Fibroblast of skin of right biceps (primary cell): ENCODE measurements around the gene MXD4.
A peak's percentile ranks its signal among the peaks of the same experiment; 100 is the strongest.
"Not testable (repeated sequence)": the region's sequence is repeated elsewhere in the genome, so short reads cannot be mapped to it uniquely, and the experiment has no call there.

Experiments used
- DNase-seq: peaks from one replicate; pipeline ENCODE4 v3.0.0-alpha.2; 2013

The MXD4 gene

DNA sequence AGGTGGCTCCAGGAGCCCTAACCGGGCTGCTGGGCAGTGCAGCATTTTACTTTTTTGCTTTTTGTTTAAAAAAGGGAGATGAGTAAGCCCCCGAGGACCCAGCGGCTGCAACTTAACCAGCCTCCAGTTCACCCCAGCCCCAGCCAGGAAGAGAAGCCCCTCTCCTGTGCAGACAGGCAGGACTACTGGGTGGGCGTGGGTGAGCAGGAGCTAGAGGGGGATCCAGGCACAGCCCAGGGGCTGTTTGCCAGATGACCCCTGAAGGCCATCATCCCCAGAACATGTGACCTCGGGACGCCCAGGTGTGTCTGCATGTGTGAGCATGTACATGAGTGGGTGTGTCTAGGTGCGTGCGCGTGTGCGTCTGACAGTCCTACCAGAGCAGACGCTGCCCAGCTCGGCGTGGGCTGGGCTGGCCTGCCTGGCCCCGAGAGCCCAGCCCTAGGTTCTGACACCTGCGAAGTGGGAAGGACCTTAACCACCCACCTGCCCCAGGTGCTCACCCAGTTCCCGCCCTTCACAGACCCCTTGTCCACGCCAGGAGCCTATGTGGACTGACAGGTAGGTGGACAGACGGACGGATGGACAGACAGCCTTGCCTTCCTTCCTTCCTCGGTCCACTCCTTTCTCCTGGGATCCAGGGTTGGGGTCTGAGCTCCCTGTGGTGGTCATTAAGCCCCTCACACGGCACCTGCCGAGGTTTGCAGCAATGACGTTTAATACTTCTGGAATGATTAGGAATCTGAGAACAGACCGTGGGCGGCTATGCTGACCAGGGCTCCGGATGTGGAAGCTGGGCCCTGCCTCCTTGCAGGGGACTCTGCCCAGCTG, 12.2 kb downstream of the MXD4 start:
- no peak for DNase-seq

DNA sequence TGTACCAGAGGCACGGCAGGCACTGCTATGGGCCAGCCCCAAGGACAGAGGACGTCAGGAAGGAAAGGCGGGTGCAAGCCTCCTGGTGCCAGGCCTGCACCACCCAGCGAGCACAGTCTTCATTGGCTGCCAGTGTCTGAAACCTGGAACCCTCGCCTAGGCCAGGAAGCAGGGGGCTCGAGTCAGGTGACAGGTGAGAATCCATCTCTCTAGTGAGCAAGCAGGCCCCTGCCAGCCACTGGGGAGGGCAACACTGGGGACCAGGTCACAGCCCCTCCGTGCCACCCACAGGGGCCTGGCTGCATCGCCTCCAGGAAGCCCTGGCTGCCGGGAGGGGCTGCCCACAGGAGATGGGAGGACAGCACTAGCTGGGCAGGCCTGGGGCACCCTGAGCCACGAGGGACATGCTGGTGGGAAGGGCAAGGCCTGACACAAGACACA, 13.1 kb downstream of the MXD4 start:
- no peak for DNase-seq

DNA sequence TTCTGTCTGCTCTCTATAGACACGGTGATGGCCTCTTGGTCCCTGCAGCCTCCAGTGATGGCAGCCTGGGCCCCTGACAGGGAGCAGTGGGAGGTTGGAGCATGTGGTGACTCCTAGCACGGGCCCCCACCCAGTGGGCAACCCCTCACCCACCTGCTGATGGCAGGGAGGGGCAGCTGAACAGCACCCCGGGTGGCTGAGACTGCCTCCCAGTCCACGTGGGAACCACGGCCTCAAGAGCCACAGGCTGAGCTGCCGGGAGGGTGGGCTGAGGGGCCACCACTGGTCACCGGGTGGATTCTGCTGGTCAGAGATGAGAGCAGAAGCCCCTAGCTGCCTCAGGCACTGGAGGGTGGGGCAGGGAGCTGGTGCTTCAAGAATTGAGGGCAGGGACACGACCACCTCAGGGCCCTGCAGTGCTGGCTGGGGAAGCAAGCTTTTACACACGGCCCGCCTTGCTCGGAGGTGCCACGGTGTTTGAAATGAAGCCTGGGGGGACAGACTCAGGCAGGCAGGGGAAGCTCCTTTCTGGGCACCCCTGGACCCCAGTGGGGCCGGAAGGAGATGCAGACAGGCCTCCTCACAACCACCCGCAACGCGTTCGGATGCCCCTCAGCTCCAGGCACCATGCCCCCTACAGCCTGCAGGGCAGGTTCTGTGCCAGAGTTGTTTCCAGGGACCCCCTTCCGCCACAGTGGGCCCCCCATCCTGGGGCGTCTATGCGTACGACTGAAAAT, 13.7 kb downstream of the MXD4 start:
- no peak for DNase-seq

DNA sequence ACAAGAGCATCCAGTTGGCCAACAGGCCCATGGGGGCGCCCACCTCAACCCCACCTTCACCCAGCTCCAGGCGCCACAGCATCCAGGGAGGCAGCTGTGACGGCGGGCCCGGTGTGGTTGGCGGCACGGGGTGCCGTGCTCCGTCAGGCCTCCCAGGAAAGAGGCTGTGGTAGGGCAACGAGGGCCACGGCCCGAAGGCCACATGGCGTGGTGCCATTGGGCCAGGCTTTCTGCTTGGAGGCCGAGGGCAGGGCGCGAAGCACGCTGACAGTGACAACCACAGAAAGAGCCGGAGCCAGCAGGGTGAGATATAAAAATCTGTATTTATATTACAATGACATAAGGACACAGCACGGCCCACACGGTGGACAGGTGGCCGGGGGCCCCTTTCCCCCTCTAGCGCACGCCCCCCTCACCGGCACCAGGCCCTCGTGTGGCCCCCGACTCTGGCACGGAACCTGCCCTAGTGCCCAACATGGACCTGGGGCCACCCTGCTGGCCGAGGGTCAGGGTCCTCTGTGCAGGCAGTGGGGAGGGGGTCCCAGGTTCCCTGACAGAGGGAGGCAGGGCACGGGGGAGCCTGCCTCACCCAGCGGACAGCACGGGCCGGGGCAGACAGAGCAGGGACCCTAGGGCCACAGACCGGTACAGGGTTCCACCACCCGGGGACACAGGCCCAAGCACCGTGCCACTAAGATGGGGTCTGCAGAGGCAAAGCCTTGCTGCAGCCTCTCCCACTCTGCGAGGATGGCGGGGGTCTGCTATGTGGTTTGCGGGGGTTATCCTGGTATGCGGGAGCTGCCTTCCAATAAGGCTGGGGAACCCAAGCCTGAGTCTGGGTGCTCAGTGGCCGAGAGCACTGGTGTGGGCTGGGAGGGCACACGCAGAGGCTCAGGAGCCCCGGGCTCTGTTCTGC, 14.5 kb downstream of the MXD4 start:
- DNase-seq = no peak

DNA sequence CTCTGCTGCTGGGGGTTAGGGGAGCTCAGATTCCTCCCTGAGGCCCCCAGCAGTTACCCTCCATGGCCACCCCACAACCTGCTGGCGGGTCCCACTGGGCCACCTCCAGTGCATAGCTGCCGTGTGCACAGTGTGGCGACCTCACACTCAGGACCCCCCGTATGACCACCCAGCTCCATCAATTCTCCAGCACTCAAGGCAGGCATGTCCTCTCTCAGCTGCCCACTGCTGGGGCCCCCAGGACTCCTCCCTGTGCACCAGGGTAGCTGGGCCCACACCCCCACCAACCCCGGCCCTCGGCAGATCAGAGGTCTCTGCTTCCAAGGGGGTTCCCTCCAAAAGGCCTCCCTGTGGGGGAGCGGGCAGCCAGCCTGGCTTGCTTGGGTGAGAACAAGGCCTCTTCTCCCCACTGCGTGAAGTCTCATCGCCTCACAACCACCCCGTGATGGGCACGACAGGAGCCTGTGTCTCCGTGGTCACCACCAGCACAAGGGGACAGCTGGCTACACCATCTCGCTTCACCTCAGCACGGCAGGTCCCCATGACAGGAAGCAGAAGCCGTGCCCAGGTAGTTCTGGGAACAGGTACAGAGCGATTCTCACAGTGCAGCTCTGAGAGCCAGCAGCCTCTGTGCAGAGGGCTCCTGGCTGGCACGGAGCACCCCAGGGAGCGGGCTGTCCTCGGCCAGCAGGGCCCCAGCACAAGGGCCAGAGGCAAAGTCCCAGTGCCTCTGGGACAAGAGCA, 15.4 kb downstream of the MXD4 start:
- no peak for DNase-seq

DNA sequence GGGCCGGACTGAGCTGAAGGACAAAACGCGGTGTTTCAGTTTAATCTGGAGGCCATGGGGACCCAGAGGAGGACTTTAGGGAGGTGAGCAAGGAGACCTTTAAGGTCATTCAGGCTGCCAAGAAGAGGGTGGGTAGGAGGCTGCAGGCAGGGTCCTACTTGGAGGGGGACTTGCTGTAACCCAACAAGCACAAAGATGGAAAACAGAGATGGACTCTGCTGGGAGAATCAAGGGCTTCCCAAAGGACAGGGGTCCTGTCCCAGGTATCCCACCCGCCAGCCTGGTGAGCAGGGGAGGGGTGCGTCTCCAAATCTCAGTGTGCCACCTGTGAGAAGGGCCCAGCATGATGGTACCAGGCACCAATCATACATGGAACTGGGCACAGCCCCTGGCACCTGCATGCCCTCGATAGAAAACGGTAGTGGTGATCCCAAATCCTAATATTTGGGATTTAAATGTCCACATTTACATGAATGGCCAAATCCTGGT, 16.1 kb downstream of the MXD4 start:
- no peak for DNase-seq

DNA sequence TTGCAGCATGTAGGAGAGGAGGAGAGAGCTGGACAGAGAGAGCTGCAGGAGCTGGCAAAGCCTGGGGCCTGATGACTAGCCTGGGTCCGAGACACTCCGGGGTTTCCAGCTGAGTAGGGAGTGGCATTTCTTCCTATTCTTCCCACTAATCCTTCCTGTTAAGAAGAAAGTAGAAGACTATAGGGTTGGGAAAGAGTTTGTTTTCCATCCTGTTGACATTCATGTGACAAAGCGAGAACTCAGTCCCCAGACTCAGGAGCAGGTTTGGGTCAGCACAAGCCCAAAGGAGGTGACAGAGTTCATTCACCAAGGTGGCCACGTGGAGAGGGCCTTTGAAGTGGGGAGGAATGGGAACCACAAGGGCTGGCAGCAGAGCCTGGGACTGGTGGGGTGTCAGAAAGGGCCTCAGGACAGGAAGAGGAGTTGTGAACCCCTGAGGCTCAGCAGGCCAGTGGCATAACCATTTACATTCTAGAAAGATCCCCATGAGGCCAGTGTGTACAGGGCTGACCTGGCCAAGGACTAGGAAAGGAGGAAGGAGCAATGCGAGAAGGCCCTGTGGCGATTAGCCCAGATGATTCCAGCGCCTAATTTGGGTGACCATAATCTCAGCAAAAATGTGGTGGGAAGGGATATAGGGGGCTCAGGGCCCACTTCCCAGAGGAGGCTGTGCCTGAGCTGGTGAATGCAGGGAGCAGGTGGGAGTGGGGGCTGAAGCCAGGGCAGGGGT, 16.7 kb downstream of the MXD4 start:
- no peak for DNase-seq

DNA sequence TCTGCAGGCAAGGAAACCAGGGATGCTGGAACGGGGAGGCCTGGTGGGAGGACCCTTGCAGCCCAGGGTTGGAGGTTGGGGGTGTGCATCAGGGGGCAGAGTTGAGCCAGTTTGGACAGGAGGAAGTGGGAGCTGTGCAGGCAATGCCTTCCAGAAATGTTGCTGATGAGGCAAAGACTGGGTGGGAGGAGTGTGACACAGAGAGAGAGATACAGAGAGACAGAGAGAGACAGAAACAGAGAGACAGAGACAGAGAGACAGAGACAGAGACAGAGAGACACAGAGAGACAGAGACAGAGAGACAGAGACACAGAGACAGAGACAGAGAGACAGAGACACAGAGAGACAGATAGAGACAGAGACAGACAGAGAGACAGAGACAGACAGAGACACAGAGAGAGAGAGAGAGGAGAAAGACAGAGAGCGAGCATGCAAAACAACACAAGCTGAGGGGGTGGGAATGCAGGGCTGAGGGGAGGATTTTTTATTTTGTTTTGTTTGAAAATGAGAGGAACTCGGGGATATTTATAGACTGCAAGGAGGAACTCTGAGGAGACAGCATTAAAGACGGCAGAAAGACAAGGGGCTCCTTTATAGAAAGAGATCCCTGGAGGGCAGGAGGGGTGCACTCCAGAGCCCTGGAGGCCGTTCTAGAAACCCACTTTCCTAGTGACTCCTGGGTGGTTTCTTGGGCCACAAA, 18.1 kb downstream of the MXD4 start:
- peak; percentile 54 for DNase-seq

DNA sequence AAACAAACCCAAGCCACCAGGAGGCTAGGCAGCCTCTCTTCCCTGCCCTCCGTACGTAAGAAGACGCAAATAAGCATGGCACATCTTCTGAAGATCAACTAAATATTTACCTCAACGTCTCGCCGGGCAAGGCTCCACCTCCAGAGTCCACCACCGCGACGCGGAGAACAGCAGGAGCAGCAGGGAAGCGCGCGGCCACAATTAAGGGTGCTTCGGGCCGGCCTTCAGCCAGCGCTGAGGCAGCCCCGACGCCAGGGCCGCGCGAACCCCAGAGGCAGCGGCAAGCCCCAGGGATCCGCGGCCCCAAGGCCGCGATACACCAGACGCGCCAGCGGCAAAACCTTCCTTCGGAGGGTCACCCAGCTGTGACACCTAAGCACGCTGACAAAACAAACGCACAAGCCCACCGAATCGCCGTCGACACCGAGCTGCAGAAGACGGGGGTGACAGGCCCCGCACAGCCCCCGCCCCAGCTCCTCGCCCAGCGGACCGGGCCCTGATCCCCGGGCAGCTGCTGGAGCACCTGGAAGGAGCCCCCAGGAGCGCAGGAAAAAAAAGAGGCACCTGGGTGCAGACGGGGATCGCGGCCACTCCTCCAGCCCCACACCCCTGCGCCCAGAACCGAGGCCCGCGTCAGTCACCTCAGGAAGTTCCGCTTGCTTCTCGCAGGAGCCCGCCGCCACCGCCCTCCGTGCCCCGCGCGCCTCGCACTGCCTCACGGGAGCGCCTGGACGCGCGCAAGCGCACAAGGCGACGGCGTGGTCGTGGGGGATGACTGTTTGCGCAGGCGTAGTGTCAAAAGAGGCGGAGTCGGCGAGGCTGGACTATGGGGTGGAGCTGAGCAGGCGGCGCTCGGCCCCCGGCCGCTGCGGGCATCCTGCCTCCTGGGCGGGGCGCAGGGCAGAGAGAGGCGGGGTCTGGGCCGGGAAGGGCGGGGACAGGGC, 20.2 kb downstream of the MXD4 start, which contains the start of the genes HAUS3 and POLN:
Gene HAUS3, minus strand, starts transcription at position 712 of the 944 bp plus-strand sequence. CDS start 1,175 bp downstream, outside the sequence.
Gene POLN, minus strand, starts transcription at position 712 of the 944 bp plus-strand sequence. CDS start 12,890 bp downstream, outside the sequence.
- DNase-seq = peak; percentile 97

DNA sequence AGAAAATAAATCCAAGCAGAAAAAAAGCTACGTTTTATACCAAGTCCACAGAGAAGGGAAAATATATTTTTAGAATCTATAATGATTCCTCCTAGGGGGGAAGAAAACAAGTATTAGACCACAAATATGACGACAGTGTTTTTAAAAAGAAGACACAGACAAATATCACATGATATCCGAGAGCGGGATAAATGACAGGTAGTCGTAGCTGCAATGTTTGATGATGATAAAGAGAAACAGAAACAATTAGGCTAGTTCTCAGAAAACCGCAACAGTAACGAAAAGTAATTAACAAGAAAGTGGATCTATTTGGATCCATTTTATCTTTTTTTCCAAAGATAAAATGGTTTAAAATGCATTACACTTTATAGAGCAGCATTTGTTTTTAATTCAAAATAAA, 20.9 kb downstream of the MXD4 start:
- no peak for DNase-seq

DNA sequence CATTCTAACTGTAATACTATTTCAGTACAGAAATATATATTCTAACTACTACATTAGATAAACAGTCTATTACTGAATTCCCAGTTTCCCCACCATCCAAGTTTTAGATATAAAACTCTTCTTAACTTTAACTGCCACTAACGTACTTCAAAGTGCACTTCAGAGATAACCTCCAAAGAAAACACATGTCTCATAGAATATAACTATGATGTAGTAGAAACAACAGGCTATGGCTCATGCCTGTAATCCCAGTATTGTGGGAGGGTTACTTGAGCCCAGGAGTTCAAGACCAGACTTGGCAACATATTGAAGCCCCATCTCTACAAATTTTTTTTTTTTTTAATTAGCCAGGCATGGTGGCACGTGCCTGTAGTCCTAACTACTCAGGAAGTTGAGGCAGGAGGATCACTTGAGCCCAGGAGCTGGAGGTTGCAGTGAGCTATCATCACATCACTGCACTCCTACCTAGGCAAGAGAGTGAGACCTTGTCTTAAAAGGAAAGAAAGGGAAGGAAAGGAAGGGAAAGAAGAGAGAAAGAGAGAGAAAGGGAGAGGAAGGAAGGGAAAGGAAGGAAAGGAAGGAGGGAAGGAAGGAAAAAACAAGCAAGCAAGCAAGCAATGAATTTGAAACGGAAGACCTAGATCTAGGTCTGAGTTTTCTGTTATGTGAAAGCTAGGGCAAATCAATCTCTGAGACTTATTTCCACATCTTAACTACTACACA, 24.8 kb downstream of the MXD4 start:
- DNase-seq = no peak

DNA sequence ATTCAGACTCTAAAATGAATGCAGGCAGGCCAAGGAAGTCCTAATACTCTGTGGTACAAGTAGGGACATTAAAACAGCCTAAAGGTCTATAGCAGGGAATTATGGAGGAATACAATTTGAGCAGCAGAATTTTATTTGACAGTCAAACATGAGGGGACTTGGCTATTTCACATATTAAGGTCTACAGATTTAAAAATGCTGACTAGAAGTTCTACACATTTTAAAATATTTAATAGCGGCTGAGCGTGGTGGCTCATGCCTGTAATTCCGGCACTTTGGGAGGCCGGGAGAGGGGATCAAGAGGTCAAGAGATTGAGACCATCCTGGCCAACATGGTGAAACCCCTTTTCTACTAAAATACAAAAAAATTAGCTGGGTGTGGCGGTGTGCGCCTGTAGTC, 30.8 kb downstream of the MXD4 start:
- no peak for DNase-seq

DNA sequence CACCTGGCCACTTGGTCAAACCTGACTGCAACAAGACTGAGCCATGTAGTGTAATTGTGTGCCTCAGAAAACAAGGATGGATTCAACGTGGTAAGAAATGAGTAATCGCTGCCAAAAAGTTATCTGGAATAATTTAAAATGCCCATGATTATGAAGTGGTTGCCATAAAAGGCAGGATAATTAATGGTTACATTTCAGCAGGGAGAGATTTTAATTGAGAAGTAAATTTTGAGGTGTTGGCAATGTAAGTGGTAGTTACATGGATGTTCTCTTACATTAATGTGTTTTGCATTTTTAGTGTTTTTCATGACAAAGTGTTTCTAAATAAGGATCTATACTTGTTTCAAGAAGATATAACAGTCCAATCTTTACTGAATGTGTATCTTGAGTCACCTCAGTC, 35.6 kb downstream of the MXD4 start:
- no peak for DNase-seq

DNA sequence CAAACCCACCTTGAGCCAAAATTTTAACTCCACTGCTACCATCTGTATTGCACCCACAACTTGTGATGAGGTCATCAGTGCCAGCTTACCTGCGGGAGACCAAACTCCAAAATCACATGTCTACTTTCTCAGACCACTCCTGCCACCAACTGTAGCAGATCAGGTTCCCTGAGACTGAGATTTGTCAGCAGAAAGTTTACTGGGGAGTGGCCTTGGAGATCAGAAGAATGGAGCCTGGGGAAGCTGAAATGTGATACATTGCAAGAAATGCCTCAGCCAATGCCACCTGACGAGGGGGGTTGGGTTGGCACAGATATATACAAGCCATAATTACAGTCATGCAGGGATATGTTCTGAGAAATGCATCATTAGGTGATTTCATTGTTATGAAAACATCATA, 39.1 kb downstream of the MXD4 start:
- DNase-seq = no peak

DNA sequence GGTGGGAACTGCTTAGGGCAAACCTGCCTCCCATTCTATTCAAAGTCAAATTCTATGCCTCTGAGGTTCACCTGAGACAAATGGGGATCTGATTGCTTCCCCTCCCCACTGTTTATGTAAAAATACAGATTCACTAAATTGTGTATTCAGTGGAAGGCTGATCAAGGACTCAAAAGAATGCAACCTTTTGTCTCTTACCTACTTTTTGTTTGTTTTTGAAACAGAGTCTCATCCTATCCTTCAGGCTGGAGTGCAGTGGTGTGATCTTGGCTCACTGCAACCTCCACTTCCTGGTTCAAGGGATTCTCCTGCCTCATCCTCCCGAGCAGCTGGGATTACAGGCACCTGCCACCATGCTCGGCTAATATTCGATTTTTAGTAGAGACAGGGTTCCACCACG, 40.5 kb downstream of the MXD4 start:
- not testable (repeated sequence) for DNase-seq

DNA sequence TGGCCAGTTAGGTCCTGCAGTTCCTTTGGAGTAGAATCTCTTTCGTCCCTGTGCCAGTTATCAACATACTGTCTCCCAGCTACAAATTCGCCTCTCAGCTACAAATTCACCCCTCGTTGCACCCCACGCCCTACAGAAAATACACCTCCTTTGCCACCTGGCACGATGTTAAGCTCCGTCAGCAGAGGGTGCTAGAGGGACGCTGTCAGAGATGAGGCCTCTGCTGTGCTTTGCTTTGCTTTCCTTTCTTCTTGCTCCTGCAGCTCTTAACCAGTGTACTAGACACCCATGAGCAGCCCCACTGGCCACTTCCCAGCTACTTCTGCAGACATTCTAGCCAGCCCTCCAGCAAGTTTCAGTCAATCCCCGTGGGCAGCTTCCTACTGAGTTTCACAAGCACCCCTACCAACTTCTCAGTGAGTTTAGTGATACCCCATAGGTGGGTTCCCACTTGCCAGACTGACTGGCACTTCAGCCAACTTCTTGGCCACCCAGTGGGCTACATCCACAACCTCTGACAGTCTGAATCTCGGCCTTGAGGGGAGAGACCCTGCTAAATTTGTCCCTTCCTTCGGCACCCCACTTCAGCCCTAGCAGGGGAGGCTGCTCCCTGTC, 41.8 kb downstream of the MXD4 start:
- DNase-seq = peak; percentile 58

DNA sequence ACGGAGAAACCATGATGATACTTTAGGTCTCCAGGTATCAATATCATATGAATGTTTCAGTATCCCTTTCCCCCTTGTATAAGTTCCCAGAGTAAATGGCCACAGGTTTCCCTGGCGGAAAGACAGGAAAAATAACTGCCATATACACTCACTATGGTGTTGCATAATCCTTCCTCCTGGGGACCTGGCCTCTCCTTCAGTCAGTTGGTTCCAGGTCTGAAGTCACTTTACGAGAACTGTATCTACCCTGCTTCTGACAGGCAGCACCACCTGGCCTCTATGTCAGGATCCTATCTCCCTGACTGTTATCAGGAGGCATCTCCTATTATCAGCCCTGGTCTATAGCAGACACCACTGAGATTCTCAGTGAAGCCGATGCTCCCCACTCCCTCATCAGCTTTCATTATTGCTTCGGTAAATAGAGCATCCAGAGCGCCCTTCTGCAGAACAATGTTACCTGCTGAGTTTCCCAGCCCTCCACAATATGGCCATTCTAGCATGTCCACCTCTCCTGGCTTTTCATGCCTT, 42.6 kb downstream of the MXD4 start:
- DNase-seq = no peak

DNA sequence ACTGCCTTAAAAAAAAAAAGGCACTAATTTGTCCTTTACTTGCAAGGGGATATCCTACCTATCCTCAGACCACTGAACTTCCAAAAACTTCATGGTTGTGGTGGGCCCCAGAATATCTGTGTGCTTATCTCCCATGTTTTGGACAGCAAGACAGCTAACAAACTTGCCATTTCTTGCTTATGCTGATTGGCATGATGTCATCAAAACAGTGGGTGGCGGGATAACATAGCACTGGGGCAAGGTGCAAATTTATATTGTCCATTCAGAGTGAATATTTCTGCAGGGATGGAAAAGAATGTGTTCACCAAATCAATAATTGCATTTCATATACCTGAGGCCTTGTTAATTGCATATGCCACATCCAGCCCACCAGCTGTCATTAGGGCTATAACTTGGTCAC, 43.5 kb downstream of the MXD4 start:
- no peak for DNase-seq
